Hepatic stellate cell (primary cell): ENCODE measurements around the gene N4BP2.
"Not testable (repeated sequence)": the region's sequence is repeated elsewhere in the genome, so short reads cannot be mapped to it uniquely, and the experiment has no call there.

ENCODE experiments used
- DNase-seq: peaks from one replicate; pipeline ENCODE4 v3.0.0; 2011; ENCODE audit warnings: low spot score

Gene N4BP2

GRCh38 chr4:40056716-40057585 lies at the start of gene N4BP2:
TSS of gene N4BP2 (plus strand) at chr4:40056850. CDS start at chr4:40097341, 40,491 bp downstream.
- DNase-seq, result peak; percentile 70

GRCh38 chr4:40016007-40016406 lies 40.6 kb upstream of the N4BP2 start:
- DNase-seq, result no peak

- DNase-seq, result no peak
Measured at GRCh38 chr4:40020221-40020620, 36.4 kb upstream of the N4BP2 start.

GRCh38 chr4:40021116-40021515 lies 35.5 kb upstream of the N4BP2 start:
- DNase-seq, result not testable (repeated sequence)

GRCh38 chr4:40024049-40024448 lies 32.6 kb upstream of the N4BP2 start:
- not testable (repeated sequence) for DNase-seq

GRCh38 chr4:40032785-40033184 lies 23.9 kb upstream of the N4BP2 start:
- DNase-seq, result no peak

- no peak for DNase-seq
Measured at GRCh38 chr4:40033613-40034012, 23.0 kb upstream of the N4BP2 start.

GRCh38 chr4:40038977-40039376 lies 17.7 kb upstream of the N4BP2 start:
- DNase-seq, result no peak

GRCh38 chr4:40040908-40041307 lies 15.7 kb upstream of the N4BP2 start:
- no peak for DNase-seq

GRCh38 chr4:40043786-40044185 lies 12.9 kb upstream of the N4BP2 start:
- DNase-seq, result no peak

- no peak for DNase-seq
Measured at GRCh38 chr4:40046311-40046980, 10.2 kb upstream of the N4BP2 start.

- DNase-seq, result no peak
Measured at GRCh38 chr4:40053161-40053560, 3.5 kb upstream of the N4BP2 start.

- DNase-seq, result peak; percentile 47
Measured at GRCh38 chr4:40055511-40055862, 1.2 kb upstream of the N4BP2 start.

- peak; percentile 92 for DNase-seq
Measured at GRCh38 chr4:40055863-40056715, 561 bp upstream of the N4BP2 start.

GRCh38 chr4:40057586-40058091 lies 989 bp downstream of the N4BP2 start:
- peak; percentile 95 for DNase-seq

- no peak for DNase-seq
Measured at GRCh38 chr4:40058121-40058520, 1.5 kb downstream of the N4BP2 start.

- no peak for DNase-seq
Measured at GRCh38 chr4:40058854-40059253, 2.2 kb downstream of the N4BP2 start.

- no peak for DNase-seq
Measured at GRCh38 chr4:40059362-40059761, 2.7 kb downstream of the N4BP2 start.

- no peak for DNase-seq
Measured at GRCh38 chr4:40065010-40065409, 8.4 kb downstream of the N4BP2 start.

- DNase-seq, result no peak
Measured at GRCh38 chr4:40066651-40067050, 10.0 kb downstream of the N4BP2 start.

GRCh38 chr4:40070387-40070786 lies 13.7 kb downstream of the N4BP2 start:
- DNase-seq, result no peak

GRCh38 chr4:40086421-40086820 lies 29.8 kb downstream of the N4BP2 start:
- DNase-seq, result no peak
